ENCODE measurements around the gene TUBG1.

DNA sequence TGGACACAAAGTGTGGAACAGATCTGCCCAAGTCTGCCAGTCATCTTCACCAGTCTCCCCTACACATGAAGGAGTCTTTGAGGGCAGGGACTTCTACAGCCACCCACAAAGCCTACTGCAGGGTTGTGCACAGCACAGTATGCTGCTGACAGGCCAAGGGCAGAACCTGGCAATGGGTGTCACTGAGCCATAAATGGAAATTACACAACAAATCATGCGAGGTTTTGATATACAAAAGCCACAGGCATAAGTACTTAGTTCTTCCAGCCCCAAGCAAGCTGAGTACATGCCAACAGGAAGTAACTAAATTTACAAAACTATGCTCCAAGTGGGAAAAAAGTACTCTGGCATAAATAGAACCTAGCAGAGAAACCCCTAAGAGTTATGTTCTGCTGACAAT is 24.1 kb upstream of the TUBG1 start:
- TF ChIP-seq, protein P1, sequence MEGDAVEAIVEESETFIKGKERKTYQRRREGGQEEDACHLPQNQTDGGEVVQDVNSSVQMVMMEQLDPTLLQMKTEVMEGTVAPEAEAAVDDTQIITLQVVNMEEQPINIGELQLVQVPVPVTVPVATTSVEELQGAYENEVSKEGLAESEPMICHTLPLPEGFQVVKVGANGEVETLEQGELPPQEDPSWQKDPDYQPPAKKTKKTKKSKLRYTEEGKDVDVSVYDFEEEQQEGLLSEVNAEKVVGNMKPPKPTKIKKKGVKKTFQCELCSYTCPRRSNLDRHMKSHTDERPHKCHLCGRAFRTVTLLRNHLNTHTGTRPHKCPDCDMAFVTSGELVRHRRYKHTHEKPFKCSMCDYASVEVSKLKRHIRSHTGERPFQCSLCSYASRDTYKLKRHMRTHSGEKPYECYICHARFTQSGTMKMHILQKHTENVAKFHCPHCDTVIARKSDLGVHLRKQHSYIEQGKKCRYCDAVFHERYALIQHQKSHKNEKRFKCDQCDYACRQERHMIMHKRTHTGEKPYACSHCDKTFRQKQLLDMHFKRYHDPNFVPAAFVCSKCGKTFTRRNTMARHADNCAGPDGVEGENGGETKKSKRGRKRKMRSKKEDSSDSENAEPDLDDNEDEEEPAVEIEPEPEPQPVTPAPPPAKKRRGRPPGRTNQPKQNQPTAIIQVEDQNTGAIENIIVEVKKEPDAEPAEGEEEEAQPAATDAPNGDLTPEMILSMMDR (IDR thresholded peaks at IDR 0.05), result no peak
- TF ChIP-seq POLR2AphosphoS5 (IDR thresholded peaks at IDR 0.05) (no peak), POLR2A (IDR thresholded peaks at IDR 0.05) (no peak), EP300 (IDR thresholded peaks at IDR 0.05) (no peak)
